Measurements from ENCODE around the gene GDF10. TPM values are rescaled to one million over a fixed set of nuclear protein-coding genes. Genes with fewer than 3 reads are reported as not detected.

GDF10 gene
- total RNA-seq, 1 donor from 2014 or later, result 1.8 TPM

DNA sequence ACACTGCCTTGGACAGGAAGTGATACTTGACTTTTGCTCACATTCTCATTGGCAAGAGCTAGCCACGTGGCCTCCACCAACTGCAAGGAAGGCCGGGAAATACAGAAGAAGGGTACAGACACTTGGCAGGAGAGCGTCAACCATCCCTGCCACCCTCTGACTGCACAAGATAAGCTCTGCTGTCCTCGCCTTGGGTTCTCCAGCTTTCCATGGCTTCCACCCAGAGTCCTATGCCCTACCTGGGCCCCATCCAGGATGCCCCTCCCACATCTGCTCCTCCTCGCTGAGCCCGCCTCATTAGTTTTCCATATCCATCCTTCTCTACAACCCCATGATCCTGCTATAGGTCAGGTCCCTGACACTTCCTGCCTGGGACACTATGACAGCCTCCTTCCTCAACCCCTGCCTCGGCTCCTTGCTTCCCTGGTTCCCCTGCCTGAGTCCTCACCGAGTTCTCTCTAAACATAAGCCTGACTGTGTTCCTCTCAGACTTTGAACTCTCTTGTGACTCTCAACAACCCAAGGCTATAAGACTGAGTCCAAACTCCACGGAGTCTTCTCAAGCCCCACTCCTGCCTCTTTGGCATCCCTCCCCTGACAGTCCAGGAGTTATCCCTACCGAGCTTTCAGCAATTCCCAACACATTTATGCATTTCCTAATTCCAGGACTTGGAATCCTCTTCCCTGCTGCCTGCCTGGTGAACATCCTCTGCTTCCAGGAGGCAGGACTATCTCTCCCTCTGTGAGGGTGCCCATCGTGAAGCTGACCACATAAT is 23.2 kb upstream of the GDF10 start:
- H3K4me3 Mint-ChIP-seq, result no peak overlapping the region
- H3K27ac Mint-ChIP-seq, result no peak overlapping the region
- H3K27me3 Mint-ChIP-seq (ENCODE audit: low read depth), result peaks cover 18% of the 10 kb centered on the region

GRCh38 chr10:47277352-47278151 is 22.4 kb upstream of the GDF10 start:
- H3K4me3 Mint-ChIP-seq, result no peak overlapping the region
- no peak for DNase-seq (ENCODE audit: low spot score in 2 of 2, unreplicated experiment in 2 of 2)
- H3K9me3 Mint-ChIP-seq, result peaks cover 11% of the 10 kb centered on the region
- H3K27ac Mint-ChIP-seq, result no peak overlapping the region
- peaks cover 26% of the 10 kb centered on the region for H3K27me3 Mint-ChIP-seq (ENCODE audit: low read depth)
- no peaks in the 10 kb centered on the region for H3K4me1 Mint-ChIP-seq
- no peak for TF ChIP-seq CTCF (IDR thresholded peaks at IDR 0.05; ENCODE audit: unreplicated experiment)
- H3K36me3 Mint-ChIP-seq, result no peaks in the 10 kb centered on the region

More for the DNA sequence above, 23.2 kb upstream of the GDF10 start:
- no peaks in the 10 kb centered on the region for H3K4me1 Mint-ChIP-seq
- no peaks in the 10 kb centered on the region for H3K36me3 Mint-ChIP-seq
- H3K9me3 Mint-ChIP-seq, result peaks cover 15% of the 10 kb centered on the region
- no peak for TF ChIP-seq CTCF (IDR thresholded peaks at IDR 0.05; ENCODE audit: unreplicated experiment)
- no peak for DNase-seq (ENCODE audit: low spot score in 2 of 2, unreplicated experiment in 2 of 2)

DNA sequence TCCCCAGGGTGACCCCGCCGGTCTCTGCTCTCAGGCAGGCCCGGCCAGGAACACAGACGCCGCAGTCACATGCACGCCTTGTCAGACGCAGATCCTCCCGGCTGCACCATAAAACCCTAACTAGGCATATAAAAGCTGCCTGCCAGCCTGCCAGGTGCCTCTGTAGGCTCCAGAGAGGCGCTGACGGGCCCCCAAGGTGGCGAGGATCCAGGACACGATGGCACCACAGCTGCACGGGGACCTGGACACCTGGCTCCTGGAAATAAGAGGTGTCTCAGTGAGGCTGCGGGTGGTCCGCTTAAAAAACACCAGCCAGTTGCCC is 21.9 kb upstream of the GDF10 start:
- DNase-seq (ENCODE audit: low spot score in 2 of 2, unreplicated experiment in 2 of 2), result no peak
- H3K4me1 Mint-ChIP-seq, result no peaks in the 10 kb centered on the region
- H3K4me3 Mint-ChIP-seq, result no peak overlapping the region

GRCh38 chr10:47278720-47279119 is 21.3 kb upstream of the GDF10 start:
- no peak for TF ChIP-seq CTCF (IDR thresholded peaks at IDR 0.05; ENCODE audit: unreplicated experiment)
- DNase-seq (ENCODE audit: low spot score in 2 of 2, unreplicated experiment in 2 of 2), result no peak
- H3K27me3 Mint-ChIP-seq (ENCODE audit: low read depth), result peaks cover 36% of the 10 kb centered on the region
- H3K36me3 Mint-ChIP-seq, result no peaks in the 10 kb centered on the region
- no peak overlapping the region for H3K27ac Mint-ChIP-seq
- H3K9me3 Mint-ChIP-seq, result peaks cover 5% of the 10 kb centered on the region
- H3K4me1 Mint-ChIP-seq, result no peaks in the 10 kb centered on the region
- no peak overlapping the region for H3K4me3 Mint-ChIP-seq

More for the DNA sequence above, 21.9 kb upstream of the GDF10 start:
- H3K9me3 Mint-ChIP-seq, result peaks cover 11% of the 10 kb centered on the region
- H3K27ac Mint-ChIP-seq, result no peak overlapping the region
- TF ChIP-seq CTCF (IDR thresholded peaks at IDR 0.05; ENCODE audit: unreplicated experiment), result no peak
- H3K27me3 Mint-ChIP-seq (ENCODE audit: low read depth), result peaks cover 31% of the 10 kb centered on the region
- H3K36me3 Mint-ChIP-seq, result no peaks in the 10 kb centered on the region

GRCh38 chr10:47279276-47279675 is 20.7 kb upstream of the GDF10 start:
- Mint-ChIP-seq H3K4me3 (no peak overlapping the region), H3K9me3 (no peaks in the 10 kb centered on the region), H3K36me3 (no peaks in the 10 kb centered on the region), H3K27ac (no peak overlapping the region), H3K27me3 (ENCODE audit: low read depth) (peaks cover 39% of the 10 kb centered on the region), H3K4me1 (no peaks in the 10 kb centered on the region)
- TF ChIP-seq CTCF (IDR thresholded peaks at IDR 0.05; ENCODE audit: unreplicated experiment), result no peak
- DNase-seq (ENCODE audit: low spot score in 2 of 2, unreplicated experiment in 2 of 2), result no peak

Data from mesothelial cell of epicardium (in vitro differentiated cells).